Measurements from ENCODE around the gene CACNA1B. TPM values are rescaled to one million over a fixed set of nuclear protein-coding genes. Genes with fewer than 3 reads are reported as not detected.

CACNA1B gene
- total RNA-seq, 2 donors from 2014 or later, result 0.19 to 0.42 TPM

DNA sequence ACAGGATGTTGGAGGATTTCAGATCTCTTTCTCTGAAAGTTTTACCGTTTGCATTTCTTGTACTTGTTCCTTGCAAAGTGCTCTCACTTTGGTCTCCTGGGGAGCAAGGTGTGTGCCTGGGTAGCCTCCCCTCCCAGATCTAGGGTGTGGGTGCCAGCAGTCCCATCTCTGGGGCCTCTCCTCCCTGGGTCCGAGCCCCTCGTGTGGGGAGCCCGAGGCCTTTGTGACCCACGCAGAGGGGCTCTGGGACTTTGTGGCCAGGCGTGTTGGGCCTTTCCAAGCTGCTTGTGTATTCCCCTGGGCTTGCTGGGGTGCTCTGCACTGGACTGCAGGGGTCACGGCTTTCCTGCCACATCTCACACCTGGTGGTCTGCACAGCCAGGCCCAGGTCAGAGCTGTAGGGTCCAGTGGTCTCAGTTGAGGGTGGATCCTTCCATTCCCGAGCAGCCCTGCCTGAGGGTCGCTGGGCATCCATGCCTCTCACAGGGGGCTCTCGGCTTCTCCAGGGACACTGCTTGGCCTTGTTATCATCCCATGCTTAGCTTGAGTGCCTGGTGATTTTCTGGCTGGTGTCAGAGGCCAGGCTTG, 96.3 kb downstream of the CACNA1B start:
- Histone ChIP-seq H3K4me1 (no peaks in the 10 kb centered on the region), H3K36me3 (no peaks in the 10 kb centered on the region), H3K9me3 (no peaks in the 10 kb centered on the region), H3K27me3 (no peaks in the 10 kb centered on the region), H3K9ac (ENCODE audit: low read depth in 2 of 2, low read length in 2 of 2) (no peak overlapping the region), H3K27ac (no peak overlapping the region), H3K4me3 (no peak overlapping the region)
- TF ChIP-seq, protein P1, sequence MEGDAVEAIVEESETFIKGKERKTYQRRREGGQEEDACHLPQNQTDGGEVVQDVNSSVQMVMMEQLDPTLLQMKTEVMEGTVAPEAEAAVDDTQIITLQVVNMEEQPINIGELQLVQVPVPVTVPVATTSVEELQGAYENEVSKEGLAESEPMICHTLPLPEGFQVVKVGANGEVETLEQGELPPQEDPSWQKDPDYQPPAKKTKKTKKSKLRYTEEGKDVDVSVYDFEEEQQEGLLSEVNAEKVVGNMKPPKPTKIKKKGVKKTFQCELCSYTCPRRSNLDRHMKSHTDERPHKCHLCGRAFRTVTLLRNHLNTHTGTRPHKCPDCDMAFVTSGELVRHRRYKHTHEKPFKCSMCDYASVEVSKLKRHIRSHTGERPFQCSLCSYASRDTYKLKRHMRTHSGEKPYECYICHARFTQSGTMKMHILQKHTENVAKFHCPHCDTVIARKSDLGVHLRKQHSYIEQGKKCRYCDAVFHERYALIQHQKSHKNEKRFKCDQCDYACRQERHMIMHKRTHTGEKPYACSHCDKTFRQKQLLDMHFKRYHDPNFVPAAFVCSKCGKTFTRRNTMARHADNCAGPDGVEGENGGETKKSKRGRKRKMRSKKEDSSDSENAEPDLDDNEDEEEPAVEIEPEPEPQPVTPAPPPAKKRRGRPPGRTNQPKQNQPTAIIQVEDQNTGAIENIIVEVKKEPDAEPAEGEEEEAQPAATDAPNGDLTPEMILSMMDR (IDR thresholded peaks at IDR 0.05), result no peak
- DNase-seq, result no peak
- intact Hi-C loops (cut with DNase I), result no loop called here

DNA sequence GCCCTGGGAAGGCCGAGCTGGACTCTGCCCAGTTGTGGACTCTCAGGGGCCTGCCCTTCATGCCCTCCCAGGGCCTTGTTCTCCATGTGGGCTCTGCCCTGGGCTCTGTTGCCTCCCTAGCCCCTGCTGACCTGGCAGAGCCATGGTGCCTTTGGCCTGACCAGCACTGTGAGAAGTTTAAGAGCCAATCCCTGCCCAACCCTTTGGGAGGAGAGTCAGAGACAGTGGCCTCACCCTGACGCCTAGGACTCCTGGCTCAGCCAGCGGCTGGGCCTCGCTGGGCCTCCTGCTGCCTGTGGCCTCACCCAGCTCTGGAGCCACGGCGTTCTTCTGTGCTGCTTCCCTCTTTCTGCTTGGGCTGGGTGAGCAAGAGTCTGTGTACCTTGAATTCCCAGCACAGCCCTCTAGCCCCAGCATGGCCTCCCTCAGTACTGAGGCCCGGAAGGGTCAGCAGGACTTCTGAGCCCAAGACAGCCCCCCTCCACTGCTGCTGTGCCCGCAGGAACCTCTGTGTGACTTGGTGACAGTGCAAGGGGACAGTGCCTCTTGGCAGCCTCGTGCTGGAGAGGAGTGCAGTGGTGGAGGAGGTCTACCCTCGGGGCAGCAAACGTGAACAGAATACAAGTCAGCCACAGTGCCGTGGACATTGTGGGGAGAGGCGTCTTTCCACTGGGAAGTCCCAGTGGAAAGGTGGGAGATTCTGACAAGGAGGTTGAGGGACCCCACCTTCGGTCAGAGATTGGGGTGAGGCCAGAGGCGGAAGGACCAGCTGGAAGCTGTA, 97.4 kb downstream of the CACNA1B start:
- Histone ChIP-seq H3K9me3 (no peaks in the 10 kb centered on the region), H3K9ac (ENCODE audit: low read depth in 2 of 2, low read length in 2 of 2) (no peak overlapping the region), H3K27me3 (no peaks in the 10 kb centered on the region), H3K4me1 (no peaks in the 10 kb centered on the region), H3K27ac (no peak overlapping the region), H3K4me3 (no peak overlapping the region), H3K36me3 (no peaks in the 10 kb centered on the region)
- intact Hi-C loops (cut with DNase I), result no loop called here
- TF ChIP-seq, protein P1 (IDR thresholded peaks at IDR 0.05), result no peak
- DNase-seq, result no peak

DNA sequence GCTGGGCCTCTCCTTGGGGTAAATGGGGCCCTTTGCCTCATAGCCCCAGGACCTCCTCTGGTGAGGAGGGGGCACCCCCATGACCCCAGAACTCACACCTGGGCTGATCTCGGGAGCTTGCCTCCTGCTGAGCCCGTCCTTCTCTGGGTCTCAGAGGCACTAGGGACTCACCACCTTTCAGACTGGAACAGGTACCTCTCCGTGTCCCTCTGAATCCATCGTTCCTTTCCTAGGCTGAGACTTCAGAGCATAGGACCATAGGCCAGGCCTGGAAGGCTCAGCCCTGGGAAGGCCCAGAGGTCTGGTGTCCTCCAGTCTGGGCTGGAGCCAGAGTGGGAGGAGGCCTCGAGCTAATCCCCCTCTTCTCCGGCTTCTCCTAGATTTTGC, 97.9 kb downstream of the CACNA1B start:
- Histone ChIP-seq H3K9ac (ENCODE audit: low read depth in 2 of 2, low read length in 2 of 2) (no peak overlapping the region), H3K9me3 (no peaks in the 10 kb centered on the region), H3K27me3 (no peaks in the 10 kb centered on the region), H3K4me3 (no peak overlapping the region), H3K27ac (no peak overlapping the region), H3K36me3 (no peaks in the 10 kb centered on the region), H3K4me1 (no peaks in the 10 kb centered on the region)
- DNase-seq, result no peak
- intact Hi-C loops (cut with DNase I), result no loop called here
- TF ChIP-seq, protein P1 (IDR thresholded peaks at IDR 0.05), result no peak

DNA sequence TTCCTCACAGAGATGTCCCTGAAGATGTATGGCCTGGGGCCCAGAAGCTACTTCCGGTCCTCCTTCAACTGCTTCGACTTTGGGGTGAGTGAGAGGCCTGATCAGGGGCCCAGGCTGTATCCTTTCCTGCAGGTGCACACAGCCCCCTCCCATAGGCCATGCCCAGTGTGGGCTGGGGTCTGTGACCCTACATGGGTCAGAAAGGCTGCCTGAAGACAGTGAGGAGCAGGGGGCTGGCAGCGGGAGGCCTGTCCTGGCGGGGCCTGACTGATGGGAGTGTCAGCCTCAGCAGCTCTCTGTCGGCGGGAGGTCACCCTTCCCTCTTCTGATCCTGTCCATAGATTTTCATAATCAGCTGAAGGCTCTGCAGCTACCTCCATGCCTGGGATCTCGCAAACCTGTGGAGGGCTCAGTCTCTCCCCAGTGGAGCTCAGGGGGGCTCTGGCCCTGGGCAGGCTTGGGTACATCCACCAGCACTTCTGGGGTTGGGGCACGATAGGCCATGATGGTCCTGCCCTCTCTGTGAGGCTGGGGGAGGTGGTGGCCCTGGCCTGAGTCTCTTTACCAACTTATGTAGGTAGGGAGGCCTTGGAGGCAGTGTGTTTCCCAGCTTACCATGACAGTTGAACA, 98.5 kb downstream of the CACNA1B start:
- H3K9ac ChIP-seq (ENCODE audit: low read depth in 2 of 2, low read length in 2 of 2), result no peak overlapping the region
- H3K9me3 ChIP-seq, result no peaks in the 10 kb centered on the region
- TF ChIP-seq, protein P1 (IDR thresholded peaks at IDR 0.05), result no peak
- no peaks in the 10 kb centered on the region for H3K4me1 ChIP-seq
- no peak overlapping the region for H3K27ac ChIP-seq
- DNase-seq, result no peak
- no peaks in the 10 kb centered on the region for H3K36me3 ChIP-seq
- H3K4me3 ChIP-seq, result no peak overlapping the region
- no peaks in the 10 kb centered on the region for H3K27me3 ChIP-seq
- intact Hi-C loops (cut with DNase I), result no loop called here

DNA sequence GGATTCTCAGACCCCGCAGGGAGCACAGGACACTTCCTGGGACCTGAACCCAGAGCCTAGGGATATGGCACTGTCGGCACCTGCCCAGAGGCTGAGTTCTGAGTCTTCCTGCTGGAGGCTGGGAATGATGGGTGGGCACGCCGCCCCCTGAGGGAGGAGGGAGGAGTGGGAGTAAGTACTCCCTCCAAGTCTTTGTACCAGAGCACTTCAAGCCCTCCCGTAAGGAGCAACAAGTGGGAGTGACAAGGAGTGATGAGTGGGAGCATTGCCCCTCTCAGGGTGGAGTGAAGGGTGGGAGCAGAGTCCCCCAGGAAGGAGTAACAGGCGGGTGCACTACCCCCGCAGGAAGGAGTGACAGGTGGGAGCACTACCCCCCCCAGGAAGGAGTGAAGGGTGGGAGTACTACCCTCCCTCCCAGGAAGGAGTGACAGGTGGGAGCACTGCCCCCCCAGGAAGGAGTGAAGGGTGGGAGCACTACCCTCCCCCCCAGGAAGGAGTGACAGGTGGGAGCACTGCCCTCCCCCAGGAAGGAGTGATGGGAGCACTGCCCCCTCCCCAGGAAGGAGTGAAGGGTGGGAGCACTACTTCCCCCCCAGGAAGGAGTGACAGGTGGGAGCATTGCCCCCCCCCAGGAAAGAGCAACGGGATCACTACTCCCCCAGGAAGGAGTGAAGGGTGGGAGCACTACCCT, 100.1 kb downstream of the CACNA1B start:
- TF ChIP-seq, protein P1 (IDR thresholded peaks at IDR 0.05), result no peak
- Histone ChIP-seq H3K9me3 (no peaks in the 10 kb centered on the region), H3K36me3 (no peaks in the 10 kb centered on the region), H3K4me3 (no peak overlapping the region), H3K9ac (ENCODE audit: low read depth in 2 of 2, low read length in 2 of 2) (no peak overlapping the region), H3K27ac (no peak overlapping the region), H3K27me3 (no peaks in the 10 kb centered on the region), H3K4me1 (no peaks in the 10 kb centered on the region)
- intact Hi-C loops (cut with DNase I), result no loop called here
- no peak for DNase-seq

Data from colonic mucosa (tissue), 4 donors.